ENCODE data around the gene SMARCAL1.
A peak's percentile ranks its signal among the peaks of the same experiment; 100 is the strongest.

SMARCAL1 gene

DNA sequence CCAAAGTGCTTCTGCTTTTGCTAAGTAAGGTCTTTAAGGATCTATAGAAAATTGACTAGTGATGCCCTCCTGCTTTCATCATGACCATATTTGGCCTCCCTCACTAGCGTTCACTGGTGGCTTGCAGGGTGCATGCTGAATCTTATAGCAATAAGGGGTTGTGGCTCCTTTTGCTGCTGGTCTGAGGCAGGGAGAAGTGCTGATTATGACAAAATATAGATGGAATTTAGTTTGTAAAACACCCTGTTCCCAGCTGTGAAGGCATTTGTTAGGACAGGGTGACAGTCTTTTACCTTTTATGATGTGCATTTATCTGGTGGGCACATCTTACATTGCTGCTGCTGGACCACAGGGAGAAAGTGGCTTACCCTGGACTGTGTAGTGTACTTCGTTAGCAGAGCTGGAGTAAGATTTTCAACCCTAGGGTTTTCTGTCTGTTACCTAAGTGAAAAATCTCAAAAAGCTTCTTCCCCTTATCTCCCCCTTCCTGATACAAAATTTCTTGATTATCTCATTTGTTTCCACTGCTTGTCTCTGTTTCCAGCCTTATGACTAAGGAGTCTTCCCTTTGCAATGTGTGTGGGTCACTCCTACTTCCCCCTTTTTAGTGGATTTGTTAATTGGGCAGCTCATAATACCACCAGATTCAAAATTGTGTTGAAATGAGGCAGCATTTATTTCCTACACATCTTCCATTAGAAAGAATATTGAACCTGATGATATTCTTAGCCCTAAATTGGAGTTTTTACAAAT lies 65.2 kb downstream of the SMARCAL1 start:
- no peak for DNase-seq

- no peak for DNase-seq
Observed at GRCh38 chr2:216478151-216478550, 65.9 kb downstream of the SMARCAL1 start.

DNA sequence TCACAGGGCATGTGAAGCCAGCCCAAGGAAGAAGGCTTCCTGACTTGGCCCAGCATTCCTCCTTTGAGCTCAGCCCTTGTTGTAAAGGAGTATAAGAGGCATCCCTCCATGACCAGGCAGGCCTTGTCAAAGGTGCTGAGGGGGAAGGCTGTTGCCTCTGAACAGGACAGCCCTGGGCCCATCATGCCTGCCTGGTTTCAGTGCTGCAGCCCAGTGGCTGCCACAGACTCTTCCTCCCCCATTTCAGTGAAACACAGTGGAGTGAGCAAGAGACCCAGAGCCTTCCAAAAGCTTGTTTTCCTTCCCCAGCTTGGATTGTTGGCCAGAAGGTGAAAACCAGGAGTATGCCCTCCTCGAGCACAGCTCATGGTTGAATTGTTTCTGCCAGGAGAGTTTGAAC lies 66.5 kb downstream of the SMARCAL1 start:
- no peak for DNase-seq

DNA sequence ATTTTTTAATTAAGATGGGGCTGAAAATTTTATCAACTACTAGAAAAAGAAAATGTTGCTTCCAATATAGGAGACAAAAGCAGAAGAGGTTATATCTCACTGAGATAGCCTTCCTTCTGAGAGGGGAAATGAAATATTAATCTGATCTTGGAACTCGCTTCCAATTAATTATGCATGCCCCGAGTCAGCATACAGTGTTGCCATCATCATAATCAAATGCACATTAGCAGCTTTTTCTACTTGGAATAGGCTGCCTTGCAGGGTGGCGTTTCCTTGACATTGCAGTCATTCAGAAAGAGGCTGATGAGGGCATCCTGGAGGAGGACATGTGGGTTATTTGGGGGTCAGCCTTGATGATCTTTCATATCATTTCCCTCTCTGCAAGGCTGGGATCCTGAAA lies 67.9 kb downstream of the SMARCAL1 start:
- DNase-seq = no peak

DNA sequence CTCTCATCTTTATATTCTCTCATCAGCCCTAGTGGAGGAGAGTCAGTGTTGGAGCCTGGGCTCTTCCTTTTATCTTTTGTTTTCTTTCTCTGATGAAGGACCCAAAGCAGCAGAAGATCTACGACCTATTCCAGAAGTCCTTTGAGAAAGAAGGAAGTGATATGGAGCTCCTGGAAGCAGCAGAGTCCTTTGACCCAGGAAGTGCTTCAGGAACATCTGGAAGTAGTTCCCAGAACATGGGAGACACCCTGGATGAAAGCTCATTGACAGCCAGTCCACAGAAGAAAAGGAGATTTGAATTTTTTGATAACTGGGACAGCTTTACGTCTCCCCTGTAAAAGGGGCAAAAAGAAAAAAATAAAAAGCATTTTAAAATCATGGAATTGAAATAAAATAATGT lies 70.4 kb downstream of the SMARCAL1 start:
- DNase-seq = no peak

GRCh38 chr2:216485237-216485636 lies 73.0 kb downstream of the SMARCAL1 start:
- DNase-seq = no peak

- DNase-seq = no peak
Observed at GRCh38 chr2:216485745-216486144, 73.5 kb downstream of the SMARCAL1 start.

DNA sequence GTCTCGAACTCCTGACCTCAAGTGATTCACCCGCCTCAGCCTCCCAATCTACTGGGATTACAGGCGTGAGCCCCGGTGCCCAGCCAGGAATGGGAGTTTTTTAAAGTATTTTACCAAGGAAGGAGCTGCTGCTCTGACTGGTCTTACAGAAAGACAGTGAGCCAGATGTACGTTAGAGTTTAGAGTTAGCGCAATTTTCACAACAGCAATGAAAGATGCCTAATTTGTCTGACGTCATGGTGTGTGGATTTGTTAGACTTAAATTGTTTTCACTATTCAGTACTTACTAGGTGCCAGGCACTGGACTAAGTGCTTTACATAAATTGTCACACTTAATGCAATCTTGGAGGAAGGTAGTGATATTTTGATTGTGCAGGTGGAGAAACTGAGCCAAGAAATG lies 74.0 kb downstream of the SMARCAL1 start:
- DNase-seq = no peak

- no peak for DNase-seq
Observed at GRCh38 chr2:216486708-216487107, 74.4 kb downstream of the SMARCAL1 start.

DNA sequence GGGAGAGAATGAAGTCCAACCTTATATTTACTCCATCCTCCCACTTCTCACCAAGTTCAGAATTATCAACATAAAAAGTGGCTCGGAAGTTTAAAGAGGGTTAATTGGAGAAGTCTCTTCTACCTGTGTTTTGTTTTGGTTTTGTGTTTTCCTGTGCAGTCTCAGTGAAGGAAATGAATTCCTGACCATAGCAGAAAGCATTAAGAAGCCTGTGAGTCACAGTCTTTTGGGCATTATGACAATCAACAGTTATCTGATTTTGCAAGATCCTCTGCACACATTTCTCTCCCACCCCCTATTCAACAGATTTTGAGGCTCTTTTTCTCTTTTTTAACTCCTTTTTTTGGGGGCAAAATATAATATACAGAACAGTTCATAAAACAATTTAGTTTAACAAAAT lies 77.8 kb downstream of the SMARCAL1 start:
- no peak for DNase-seq

DNA sequence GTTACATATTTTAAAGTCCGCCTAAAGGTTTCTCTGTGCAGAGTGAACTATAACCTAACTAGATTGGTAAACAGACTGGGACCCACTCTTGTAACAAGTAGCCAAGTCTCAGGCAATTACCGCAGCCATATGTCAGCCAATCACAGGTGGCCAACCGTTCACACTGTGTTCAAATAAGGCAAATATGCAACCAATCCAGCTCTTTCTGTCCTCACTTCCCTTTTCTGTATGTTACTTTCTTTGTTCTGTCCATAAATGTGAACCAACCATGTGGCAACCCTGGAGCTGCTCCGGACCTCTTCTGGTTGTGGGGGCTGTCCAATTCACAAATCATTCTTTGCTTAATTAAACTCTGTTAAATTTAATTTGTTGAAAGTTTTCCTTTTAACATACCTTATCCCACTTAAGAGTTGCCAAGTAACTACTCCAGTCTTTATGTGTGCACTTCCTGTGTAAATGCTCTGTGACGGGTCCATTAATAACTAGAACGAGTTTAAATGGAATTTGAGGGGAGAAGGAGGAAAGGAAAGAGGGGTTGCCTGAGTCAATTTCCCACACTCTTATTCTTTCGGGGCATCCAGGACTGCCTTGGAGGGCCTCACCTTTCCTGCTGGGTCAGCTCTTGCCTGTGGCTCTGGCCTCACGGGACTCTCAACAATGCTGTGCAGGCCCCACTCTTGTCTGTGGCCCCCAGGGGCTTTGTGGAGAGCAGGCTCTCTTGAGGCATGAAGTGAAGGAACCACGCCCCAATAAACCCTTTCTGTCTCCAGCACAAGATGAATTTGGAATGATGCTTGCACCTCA lies 79.7 kb downstream of the SMARCAL1 start:
- DNase-seq = no peak

DNA sequence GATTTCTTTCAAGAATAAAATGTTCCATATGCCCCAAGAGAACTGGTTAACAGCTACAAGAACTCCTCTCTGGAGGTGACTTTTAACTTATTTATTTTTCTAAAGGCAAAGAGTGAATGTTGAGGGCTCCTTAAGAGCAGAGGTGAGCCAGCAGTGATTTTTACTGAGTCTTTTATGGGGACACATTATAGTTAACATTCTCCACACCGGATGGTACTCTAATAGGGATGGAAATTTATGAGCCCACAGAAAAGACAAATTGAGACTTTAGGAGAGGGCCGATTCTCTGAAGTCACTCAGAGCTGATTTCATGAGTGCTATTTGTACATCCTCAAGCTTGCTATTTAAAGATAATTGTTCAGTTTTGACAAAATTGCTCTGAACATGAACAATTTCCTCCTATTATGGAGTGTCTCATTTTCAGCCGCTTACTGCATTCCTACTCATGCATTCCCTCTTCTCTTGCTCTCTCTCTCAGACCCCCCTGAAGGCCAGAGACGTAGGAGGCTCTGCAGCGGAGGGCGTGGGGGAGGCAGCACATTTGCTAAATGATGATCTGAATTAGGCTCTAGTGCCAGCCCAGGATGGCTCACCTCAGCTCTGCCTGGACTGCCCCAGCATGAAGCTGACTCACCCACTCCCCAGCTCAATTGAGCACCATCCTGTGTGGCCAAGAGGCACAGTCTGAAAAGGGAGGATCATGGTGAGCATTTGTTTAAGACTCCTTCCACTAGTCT lies 80.5 kb downstream of the SMARCAL1 start:
- DNase-seq = no peak

DNA sequence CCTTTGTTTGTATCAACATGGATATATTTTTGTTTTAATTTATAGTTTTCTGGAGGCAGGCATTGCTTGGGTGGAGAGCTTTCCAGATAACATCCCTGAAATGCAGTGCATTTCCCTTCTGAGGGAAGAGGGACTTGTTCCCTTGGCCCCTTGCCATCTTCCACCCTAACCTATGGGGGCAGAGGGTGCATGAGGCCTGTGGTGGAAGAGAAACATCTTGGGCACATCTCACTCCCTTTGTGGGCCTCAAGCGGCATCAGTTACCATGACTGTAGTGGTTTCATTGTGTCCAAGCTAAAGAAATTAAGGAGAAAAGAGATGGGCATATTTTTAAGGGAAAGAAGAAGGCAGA lies 81.0 kb downstream of the SMARCAL1 start:
- no peak for DNase-seq

DNA sequence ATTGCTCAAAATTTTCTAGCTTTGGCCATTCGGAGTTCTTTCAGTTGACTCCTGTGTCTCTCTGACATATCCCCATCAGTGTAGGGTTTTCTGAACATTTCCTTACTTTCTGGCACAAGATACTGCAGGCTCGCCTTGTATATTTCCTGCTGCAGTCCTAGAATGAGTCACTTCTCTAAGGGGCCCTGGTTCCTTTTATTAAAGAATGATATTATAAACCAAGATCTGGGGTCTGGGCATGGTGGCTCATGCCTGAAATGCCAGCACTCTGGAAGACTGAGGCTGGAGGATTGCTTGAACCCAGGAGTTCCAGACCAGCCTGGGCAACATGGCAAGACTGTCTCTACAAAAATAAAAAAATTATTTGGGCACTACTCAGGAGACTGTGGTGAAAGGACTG lies 83.4 kb downstream of the SMARCAL1 start:
- DNase-seq = no peak

GRCh38 chr2:216497382-216498069 lies 85.2 kb downstream of the SMARCAL1 start:
- no peak for DNase-seq

DNA sequence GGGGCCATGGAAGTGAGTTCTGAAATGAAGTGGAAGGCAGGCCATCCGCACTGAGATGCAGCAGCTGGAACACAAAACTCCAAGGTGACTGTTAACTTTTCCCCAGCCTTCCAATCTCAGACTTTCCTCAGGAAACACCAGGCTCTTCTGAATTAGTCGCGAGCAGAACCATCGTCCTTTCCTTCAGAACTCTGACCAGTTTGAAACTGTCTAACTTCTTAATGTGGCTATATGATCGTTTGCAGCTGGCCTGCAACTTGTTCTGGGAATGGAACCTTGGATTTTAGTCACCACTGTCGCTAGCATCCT lies 85.7 kb downstream of the SMARCAL1 start:
- no peak for DNase-seq

GRCh38 chr2:216498379-216499352 lies 86.4 kb downstream of the SMARCAL1 start, which contains the start of gene RPL37A:
Gene RPL37A, plus strand, starts transcription at chr2:216498844. Its CDS starts 31 bp downstream, at chr2:216498875.
- peak; percentile 96 for DNase-seq

- no peak for DNase-seq
Observed at GRCh38 chr2:216499641-216500218, 87.4 kb downstream of the SMARCAL1 start.

- no peak for DNase-seq
Observed at GRCh38 chr2:216500572-216500971, 88.3 kb downstream of the SMARCAL1 start.

DNA sequence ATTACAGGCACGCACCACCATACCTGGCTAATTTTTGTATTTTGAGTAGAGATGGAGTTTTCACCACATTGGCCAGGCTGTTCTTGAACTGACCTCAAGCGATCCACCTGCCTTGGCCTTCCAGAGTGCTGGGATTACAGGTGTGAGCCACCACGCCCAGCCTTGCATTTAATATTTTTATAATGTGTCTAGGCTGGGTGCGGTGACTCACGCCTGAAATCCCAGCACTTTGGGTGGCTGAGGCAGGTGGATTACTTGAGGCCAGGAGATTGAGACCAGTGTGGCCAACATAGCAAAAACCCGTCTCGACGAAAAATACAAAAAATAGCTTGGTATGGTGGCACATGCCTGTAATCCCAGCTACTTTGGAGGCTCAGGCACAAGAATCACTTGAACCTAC lies 89.6 kb downstream of the SMARCAL1 start:
- no peak for DNase-seq

DNA sequence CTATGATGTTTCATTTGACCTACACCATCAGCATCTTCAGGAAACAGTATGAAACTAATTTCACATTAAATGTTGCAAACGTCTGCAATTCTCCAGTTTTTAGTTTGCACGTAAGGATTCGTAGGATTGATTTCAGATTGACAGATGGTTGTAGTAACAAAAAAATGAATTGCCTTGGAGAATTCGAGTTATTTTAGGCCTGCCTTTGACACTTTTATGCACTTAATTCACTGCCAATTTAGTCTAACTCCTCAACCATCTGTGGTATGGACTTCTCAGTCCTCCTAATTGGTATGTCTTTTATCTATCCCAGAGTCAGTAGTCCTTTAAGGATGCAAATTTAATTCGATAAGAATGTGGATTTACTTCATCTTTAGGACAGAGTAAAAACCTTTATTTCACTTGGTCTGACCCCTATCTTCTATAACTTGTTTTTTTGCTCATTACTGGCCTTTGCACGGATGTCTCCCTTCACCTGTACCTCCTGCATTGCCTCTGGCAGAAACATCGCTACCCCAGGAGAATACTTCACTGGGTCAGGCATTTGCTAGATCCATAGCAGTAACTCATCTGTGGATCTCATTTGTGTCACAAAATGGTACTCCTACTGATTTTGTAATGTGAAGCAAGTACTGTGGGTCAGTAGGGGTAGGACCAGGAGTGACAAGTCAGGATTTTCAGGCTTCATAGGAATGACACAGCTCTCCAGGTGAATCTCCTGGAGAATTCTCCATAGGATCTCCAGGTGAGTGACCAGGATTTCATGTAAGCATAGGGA lies 90.3 kb downstream of the SMARCAL1 start:
- DNase-seq = no peak
